Raji (cell line): Measurements from ENCODE around the gene RAB8B.

Source experiments
- POLR2A ChIP-seq: IDR thresholded peaks from 2 replicates; pipeline ENCODE4 v1.6.1; 2011; ENCODE audit warnings: low read depth, low read length, control low read depth; ENCODE audit not compliant: insufficient read depth

The RAB8B gene

GRCh38 chr15:63188926-63189871, at the start of gene RAB8B:
Gene RAB8B, plus strand, starts transcription at chr15:63189606. Its CDS starts 19 bp downstream, at chr15:63189625.
- peak; percentile 78 for TF ChIP-seq POLR2A

GRCh38 chr15:63140936-63141335, 48.5 kb upstream of the RAB8B start:
- TF ChIP-seq POLR2A, result no peak

GRCh38 chr15:63145426-63145825, 44.0 kb upstream of the RAB8B start:
- TF ChIP-seq POLR2A, result no peak

DNA sequence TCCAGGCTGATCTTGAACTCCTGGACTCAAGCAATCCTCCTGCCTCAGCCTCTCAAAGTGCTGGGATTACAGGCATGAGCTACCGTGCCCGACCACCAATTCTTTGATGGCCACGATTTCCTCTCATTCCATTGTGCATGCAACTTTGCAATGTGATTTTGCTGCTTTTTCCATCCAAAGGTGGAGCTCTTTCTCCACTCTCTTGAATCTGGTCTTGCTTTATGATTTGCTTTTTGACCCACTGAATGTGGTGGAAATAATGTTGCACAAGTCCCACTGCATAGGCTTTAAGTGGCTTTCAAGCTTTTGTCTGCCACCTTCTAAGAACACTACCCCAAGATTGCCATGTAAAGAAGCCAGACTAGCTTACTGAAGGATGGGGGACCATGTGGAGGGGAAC, 42.7 kb upstream of the RAB8B start:
- TF ChIP-seq POLR2A, result no peak

GRCh38 chr15:63151665-63152064, 37.7 kb upstream of the RAB8B start:
- TF ChIP-seq POLR2A, result no peak

- TF ChIP-seq POLR2A, result no peak
Measured at GRCh38 chr15:63155486-63155885, 33.9 kb upstream of the RAB8B start.

DNA sequence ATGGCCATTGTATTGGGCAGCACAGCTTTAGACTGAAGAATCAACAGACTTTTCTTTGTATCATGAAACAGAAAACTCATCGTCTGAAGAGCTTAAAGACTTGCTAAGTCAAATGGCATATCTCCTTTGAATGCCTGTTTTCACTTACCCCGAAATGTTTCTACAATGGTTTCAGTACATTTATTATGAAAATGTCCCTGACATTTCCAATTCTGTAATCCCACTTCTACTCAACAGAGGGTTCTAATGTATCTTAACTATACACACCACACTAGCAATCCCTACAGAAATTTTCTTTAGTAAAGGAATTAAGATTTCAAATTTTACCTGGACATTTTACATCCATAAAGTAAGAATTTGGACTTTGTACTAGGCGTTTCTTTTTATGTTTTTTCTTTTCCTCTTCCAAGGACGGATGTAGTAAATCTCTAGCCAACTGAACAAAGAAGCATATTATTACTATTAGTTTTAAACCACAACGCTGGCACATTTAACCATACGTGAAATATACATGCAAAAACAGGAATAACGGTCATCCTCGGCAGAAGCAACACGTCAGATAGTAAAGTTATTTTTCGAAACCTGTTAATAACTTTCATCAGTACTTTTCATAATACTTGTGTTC, 33.2 kb upstream of the RAB8B start:
- TF ChIP-seq POLR2A, result no peak

DNA sequence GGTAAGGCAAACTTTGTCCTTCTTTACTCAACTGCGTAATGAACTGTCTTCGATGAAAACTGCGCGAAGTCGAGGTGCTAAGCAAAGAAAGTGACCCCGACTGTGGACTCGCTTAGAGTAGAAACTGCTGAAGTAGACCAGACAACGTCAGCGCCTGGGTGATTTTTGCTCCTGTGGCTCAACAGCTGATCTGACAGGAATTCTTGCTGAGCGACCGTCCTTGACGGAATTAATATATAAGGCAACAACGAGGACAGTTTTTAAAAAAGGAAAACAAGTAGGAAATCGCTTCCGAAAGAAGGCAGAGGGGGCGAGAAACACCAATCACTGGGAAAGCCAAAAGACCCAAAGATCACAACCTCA, 32.7 kb upstream of the RAB8B start:
- no peak for TF ChIP-seq POLR2A

GRCh38 chr15:63157118-63157843, 32.1 kb upstream of the RAB8B start, which contains the start of gene RPS27L:
Gene RPS27L, minus strand, starts transcription at chr15:63157477. Its CDS starts 72 bp downstream, at chr15:63157405.
- peak; percentile 96 for TF ChIP-seq POLR2A

- no peak for TF ChIP-seq POLR2A
Measured at GRCh38 chr15:63157891-63158431, 31.4 kb upstream of the RAB8B start.

DNA sequence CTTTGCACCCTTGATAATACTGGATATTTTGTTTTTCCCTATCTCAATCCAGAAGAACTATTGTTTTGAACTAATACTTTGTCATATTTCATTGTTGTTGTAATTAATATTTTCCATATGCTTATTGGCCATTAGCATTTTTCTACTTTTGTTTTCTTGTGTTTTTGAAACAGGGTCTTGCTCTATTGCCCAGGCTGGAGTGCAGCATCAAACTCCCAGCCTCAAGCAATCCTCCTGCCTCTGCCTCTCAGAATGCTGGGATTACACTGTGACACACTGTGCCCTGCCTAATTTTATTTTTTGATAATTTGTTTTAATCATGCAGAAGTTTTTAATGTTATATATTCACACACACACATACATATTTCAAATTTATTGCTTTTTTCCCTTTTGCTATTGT, 28.8 kb upstream of the RAB8B start:
- no peak for TF ChIP-seq POLR2A

DNA sequence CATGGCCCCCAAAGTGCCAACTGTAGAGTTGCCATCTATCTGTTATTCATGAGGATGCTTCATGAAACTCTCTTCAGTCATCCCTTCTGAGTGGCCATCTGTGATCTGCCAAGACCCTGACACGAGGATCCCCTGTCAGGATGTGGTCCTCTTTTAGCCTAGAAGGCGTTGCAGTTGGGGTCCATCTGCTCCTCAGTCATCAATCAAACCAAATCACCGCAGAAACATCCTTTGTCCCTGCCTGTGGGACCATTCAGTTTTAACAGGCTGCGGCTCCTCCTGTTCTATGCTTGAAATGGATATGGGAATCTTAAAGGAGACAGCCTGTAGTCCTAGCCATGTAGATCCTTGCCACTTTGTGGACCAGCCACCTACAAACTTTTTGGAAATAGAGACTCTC, 26.2 kb upstream of the RAB8B start:
- no peak for TF ChIP-seq POLR2A

- TF ChIP-seq POLR2A, result no peak
Measured at GRCh38 chr15:63165166-63165859, 24.1 kb upstream of the RAB8B start.

DNA sequence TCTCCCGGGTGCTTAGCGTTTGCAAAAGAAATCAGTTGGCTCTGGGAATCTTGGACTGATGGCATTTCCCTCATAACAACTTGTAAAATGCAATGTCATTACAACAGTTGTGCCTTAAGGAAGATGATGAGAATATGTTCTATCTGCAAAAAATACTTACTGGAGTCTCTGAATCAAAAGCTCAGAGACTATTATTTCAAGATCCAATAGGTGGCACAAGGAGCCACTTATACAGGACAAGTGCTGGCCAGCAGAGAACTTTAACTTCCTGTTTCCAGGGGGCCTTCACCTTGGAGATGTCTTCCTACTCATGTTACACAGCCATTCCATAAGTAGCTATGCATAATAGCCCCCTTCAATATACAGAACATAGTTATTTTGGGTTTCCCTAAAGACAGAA, 23.2 kb upstream of the RAB8B start:
- TF ChIP-seq POLR2A, result no peak

DNA sequence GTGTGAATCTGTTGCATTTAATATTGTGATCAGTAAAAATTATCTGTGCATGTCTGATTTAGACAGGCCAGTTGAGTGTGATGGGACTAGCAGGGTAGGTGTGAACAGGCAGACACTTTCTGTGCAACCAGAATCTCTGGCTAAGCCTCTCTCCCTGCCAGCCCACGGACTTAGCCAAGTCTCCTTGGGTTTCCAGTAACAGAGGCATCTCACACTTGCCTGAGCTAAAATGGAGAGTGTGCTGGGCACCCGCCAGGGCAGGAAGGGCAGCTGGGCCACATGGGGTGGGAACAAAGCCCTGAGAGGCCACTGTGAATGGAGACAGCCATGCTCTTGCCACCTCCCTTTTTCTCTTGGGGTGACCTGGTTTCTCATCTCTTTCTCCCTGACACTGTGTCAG, 19.6 kb upstream of the RAB8B start:
- no peak for TF ChIP-seq POLR2A
